Esophagus muscularis mucosa (tissue), 4 donors: ENCODE data around the gene TSC1.

Source experiments
- CTCF ChIP-seq, 3 experiments: fragments of 200-600 bp in 2 of 3; fragments of 450-650 bp in 1 of 3; sonication (generic) in 2 of 3; IDR thresholded peaks; one replicate each; pipeline ENCODE4 v1.5.1; 2017 to 2019; ENCODE audit warnings: antibody characterized with exemption in 3 of 3, mild to moderate bottlenecking in 2 of 3, moderate library complexity in 1 of 3
- EP300 ChIP-seq: sonication (generic); formaldehyde crosslinking; IDR thresholded peaks from one replicate; pipeline ENCODE4 v1.6.1; 2017; ENCODE audit warnings: antibody characterized with exemption
- POLR2A ChIP-seq: fragments of 450-650 bp; IDR thresholded peaks from one replicate; pipeline ENCODE4 v1.6.1; 2017; ENCODE audit warnings: antibody characterized with exemption, moderate library complexity, mild to moderate bottlenecking, low read depth

GRCh38 chr9:132849185-132849706 is 95.2 kb downstream of the TSC1 start:
- TF ChIP-seq CTCF (IDR thresholded peaks at IDR 0.05) (no peak), EP300 (no peak), POLR2A (no peak)
